Measurements from ENCODE around the gene MAFG.

MAFG gene

DNA sequence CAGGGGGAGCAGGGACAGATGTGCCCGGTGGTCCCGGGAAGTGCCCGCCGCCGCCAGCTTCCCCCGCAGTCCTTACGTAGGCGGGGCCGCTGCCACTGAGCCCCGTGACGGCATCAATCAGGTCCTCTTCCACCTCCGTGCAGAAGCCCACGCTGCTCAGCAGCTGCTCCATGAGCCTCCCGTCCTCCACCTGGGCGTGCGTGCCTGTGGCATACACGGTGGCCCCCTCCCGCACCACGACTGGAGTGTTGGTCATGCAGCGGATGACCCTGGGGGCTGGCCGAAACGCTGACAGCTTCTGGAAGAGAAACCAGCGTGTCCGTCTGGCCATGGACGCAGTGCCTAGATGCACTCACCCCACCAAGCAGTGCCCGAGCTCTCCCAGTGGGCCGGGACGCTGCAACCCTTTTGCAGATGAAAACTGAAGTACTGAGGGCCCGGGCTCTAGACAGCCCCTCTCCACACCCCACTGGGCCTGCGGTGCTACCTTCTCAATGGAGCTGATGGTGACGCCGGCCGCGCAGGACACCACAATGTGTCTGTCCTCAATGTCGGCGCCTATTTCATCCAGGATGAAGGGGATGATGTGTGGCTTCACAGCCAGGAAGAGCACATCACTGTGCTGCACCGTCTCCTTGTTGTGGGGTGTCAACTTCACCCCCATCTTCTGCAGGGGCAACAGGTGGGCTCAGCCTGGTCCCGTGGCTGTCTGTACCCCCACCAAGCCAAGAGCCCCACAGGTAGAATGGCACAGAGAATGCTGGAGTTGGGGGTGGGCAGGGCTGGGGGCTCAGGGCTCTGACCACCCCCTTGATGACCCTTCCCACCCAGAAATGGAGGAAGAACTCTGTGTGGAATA lies 7.5 kb upstream of the MAFG start:
- H3K9me3 ChIP-seq (ENCODE audit: control insufficient read depth, low read length), result no peaks in the 10 kb centered on the region
- H3K4me2 ChIP-seq (ENCODE audit: low read length), result no peak overlapping the region
- no peak overlapping the region for H3K4me3 ChIP-seq (ENCODE audit: low read depth, low read length)
- TF ChIP-seq CTCF (IDR thresholded peaks at IDR 0.05), result no peak
- H3K36me3 ChIP-seq (ENCODE audit: control insufficient read depth, insufficient read depth, low read length), result no peaks in the 10 kb centered on the region
- no peaks in the 10 kb centered on the region for H3K79me2 ChIP-seq
- no peak overlapping the region for H3K9ac ChIP-seq
- no peak overlapping the region for H2AFZ ChIP-seq
- no peaks in the 10 kb centered on the region for H3K4me1 ChIP-seq
- H3K27me3 ChIP-seq (ENCODE audit: control insufficient read depth, insufficient read depth, low read length), result no peaks in the 10 kb centered on the region
- H3K27ac ChIP-seq, result no peak overlapping the region

- no peaks in the 10 kb centered on the region for H3K36me3 ChIP-seq (ENCODE audit: control insufficient read depth, insufficient read depth, low read length)
- no peak overlapping the region for H3K9ac ChIP-seq
- H2AFZ ChIP-seq, result no peak overlapping the region
- no peaks in the 10 kb centered on the region for H3K9me3 ChIP-seq (ENCODE audit: control insufficient read depth, low read length)
- no peak for TF ChIP-seq CTCF (IDR thresholded peaks at IDR 0.05)
- H3K27ac ChIP-seq, result no peak overlapping the region
- no peaks in the 10 kb centered on the region for H3K79me2 ChIP-seq
- H3K4me3 ChIP-seq (ENCODE audit: low read depth, low read length), result no peak overlapping the region
- no peaks in the 10 kb centered on the region for H3K27me3 ChIP-seq (ENCODE audit: control insufficient read depth, insufficient read depth, low read length)
- H3K4me2 ChIP-seq (ENCODE audit: low read length), result no peak overlapping the region
- H3K4me1 ChIP-seq, result no peaks in the 10 kb centered on the region
Observed at GRCh38 chr17:81934098-81934757, 6.7 kb upstream of the MAFG start.

DNA sequence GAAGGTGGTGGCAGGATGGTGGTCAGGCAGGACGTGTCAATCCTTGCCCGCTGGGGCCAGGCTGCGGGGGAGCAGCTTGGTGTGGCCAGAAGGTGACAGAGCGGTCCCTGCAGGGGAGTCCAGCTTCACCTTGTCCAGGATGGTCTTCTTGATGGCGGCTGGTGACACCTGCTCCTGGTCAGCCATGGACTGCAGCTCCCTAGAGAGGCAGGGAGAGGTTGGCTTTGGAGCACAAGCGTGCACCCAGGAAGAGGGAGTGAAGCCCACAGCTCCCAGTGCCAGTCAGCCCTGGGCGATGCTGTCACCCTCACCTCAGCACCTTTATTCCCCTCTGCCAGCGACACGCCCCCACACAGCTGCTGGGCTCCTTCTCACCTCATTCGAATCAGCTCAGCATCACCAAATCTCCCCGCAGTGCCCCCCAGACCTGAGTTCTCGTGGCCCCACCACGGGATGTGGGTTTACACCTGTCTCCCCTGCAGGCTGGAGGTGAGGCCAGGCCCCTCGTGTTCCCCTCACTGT lies 5.7 kb upstream of the MAFG start:
- H3K4me2 ChIP-seq (ENCODE audit: low read length), result no peak overlapping the region
- peaks cover 2% of the 10 kb centered on the region for H3K4me1 ChIP-seq
- H3K79me2 ChIP-seq, result no peaks in the 10 kb centered on the region
- H3K36me3 ChIP-seq (ENCODE audit: control insufficient read depth, insufficient read depth, low read length), result no peaks in the 10 kb centered on the region
- no peak overlapping the region for H3K4me3 ChIP-seq (ENCODE audit: low read depth, low read length)
- H3K27me3 ChIP-seq (ENCODE audit: control insufficient read depth, insufficient read depth, low read length), result no peaks in the 10 kb centered on the region
- no peak overlapping the region for H2AFZ ChIP-seq
- H3K27ac ChIP-seq, result no peak overlapping the region
- no peaks in the 10 kb centered on the region for H3K9me3 ChIP-seq (ENCODE audit: control insufficient read depth, low read length)
- no peak for TF ChIP-seq CTCF (IDR thresholded peaks at IDR 0.05)
- no peak overlapping the region for H3K9ac ChIP-seq

DNA sequence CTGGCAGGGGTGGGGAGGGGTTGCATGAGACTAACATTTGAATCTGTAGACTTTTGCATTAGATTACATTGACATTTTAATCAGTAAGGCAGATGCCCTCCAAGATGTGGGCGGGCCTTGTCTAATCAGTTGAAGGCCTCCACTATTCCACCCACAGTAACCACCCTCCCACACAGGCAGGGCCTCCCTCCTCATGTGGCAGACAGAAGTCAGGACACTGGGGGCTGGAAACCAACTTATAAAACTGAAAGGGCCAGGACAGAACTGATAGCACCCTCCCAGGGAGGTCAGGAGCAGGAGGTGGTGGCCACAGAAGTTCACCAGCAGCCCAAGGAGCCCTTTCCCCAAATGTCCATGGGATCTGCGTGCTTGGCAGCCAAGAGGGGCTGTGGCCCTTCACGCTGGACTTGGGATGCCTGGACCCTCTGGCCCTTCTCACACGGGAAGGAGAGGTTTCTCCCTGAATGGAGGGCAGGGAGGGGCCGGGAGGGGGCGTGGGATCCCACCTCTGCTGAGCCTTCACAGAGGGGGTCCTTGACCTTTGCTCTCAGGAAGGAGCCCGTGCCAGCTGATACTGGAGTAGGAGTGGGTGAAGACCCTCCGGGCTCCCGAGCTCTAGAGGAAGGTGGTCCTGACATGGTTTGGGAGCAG lies 4.9 kb upstream of the MAFG start:
- Histone ChIP-seq H3K79me2 (no peaks in the 10 kb centered on the region), H3K9ac (no peak overlapping the region), H3K4me1 (peaks cover 2% of the 10 kb centered on the region), H3K4me3 (ENCODE audit: low read depth, low read length) (no peak overlapping the region), H3K27ac (no peak overlapping the region), H3K36me3 (ENCODE audit: control insufficient read depth, insufficient read depth, low read length) (no peaks in the 10 kb centered on the region), H3K27me3 (ENCODE audit: control insufficient read depth, insufficient read depth, low read length) (no peaks in the 10 kb centered on the region), H3K9me3 (ENCODE audit: control insufficient read depth, low read length) (no peaks in the 10 kb centered on the region), H3K4me2 (ENCODE audit: low read length) (no peak overlapping the region), H2AFZ (no peak overlapping the region)
- no peak for TF ChIP-seq CTCF (IDR thresholded peaks at IDR 0.05)
